HG02981 (cell line): ENCODE results near the gene CLCN7.
"Not testable (repeated sequence)": the region's sequence is repeated elsewhere in the genome, so short reads cannot be mapped to it uniquely, and the experiment has no call there.

Experiments
- ATAC-seq: cut with Tn5 transposase; IDR thresholded peaks from one replicate; pipeline ENCODE4 v1.9.1; 2021; ENCODE audit warnings: mild to moderate bottlenecking, moderate library complexity; ENCODE audit not compliant: unreplicated experiment

The CLCN7 gene

DNA sequence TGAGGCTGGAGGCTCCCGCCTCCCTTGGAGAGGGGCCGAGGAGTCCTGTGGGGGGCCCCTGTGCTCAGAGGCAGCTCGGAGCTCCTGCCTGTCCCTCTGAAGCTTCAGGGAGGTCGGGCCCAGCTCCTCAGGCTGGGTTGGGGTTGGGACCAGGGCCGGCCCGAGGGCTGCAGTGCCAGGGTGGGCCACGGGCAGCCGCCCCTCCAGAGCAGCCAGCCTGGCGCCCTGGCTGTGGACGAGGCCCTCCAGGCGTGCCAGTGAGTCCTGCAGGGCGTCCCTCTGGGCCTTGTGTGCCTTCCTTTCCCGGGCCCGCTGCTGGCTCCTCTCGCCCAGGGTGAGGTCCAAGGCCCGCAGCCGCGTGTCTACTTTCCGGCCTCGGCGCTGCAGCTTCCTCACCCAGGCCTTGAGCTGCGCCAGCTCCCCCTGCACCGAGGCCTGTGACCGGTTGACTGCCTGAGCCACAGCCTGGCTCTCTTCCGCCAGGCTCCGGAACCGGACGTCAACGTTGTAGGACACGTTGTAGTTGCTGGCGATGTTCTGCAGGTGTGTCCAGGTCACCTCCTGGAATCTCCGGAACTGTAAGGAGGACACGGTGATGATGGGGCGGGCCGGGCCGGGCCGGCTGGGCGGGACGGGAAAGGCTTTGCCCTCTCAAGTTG, 12.7 kb upstream of the CLCN7 start:
- ATAC-seq, result no peak

- ATAC-seq, result no peak
Observed at GRCh38 chr16:1486551-1487390, 11.9 kb upstream of the CLCN7 start.

GRCh38 chr16:1485847-1486496, 11.1 kb upstream of the CLCN7 start:
- no peak for ATAC-seq

GRCh38 chr16:1481906-1482835, 7.3 kb upstream of the CLCN7 start:
- ATAC-seq, result no peak

DNA sequence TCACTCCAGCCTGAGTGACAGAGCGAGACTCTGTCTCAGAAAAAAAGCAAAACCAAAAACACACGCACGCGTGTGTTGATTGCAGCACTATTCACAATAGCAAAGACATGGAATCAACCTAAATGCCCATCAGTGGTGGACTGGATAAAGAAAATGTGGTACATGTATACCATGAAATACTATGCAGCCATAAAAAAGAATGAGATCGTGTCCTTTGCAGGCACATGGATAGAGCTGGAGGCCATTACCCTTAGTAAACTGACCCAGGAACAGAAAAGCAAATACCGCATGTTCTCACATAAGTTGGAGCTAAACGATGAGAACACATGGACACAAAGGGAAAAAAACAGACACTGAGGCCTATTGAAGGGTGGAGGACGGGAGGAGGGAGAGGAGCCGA, 4.1 kb upstream of the CLCN7 start:
- ATAC-seq, result not testable (repeated sequence)

DNA sequence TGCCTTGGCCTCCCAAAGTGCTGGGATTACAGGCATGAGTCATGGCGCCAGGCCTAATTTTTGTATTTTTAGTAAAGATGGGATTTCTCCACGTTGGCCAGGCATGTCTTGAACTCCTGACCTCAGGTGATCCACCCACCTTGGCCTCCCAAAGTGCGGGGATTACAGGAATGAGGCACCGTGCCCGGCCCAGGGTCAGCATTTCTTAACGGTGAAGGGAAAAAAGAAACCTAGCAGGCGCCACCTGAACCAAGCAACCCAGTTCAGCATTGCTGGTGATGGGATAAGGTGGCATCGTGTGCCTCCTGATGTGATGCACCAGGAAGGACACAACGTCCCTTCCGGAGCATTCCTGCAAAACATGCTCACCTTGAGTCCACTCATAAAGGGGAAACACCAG, 2.2 kb upstream of the CLCN7 start:
- no peak for ATAC-seq

- peak; percentile 3 for ATAC-seq
Observed at GRCh38 chr16:1475552-1476114, 805 bp upstream of the CLCN7 start.

GRCh38 chr16:1474082-1474795, 589 bp downstream of the CLCN7 start:
- peak; percentile 24 for ATAC-seq

DNA sequence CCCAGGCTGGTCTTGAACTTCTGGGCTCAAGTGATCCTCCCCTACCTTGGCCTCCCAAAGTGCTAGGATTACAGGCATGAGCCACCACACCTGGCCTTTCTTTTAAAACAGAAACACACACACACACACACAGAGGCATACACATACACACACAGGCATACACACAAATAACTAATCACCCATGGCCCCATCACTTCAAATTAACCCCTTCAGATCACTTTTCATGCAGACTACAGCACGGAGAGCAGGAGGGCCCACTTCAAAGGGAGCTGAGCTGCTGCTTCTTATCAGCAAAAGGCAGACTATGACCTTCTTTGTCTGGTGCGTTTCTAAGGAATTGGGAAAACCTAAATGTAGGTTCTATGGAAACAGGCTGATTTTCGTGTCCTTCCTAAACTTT, 1.9 kb downstream of the CLCN7 start:
- ATAC-seq, result no peak

- ATAC-seq, result no peak
Observed at GRCh38 chr16:1471569-1472194, 3.1 kb downstream of the CLCN7 start.

GRCh38 chr16:1470481-1471251, 4.2 kb downstream of the CLCN7 start:
- no peak for ATAC-seq

DNA sequence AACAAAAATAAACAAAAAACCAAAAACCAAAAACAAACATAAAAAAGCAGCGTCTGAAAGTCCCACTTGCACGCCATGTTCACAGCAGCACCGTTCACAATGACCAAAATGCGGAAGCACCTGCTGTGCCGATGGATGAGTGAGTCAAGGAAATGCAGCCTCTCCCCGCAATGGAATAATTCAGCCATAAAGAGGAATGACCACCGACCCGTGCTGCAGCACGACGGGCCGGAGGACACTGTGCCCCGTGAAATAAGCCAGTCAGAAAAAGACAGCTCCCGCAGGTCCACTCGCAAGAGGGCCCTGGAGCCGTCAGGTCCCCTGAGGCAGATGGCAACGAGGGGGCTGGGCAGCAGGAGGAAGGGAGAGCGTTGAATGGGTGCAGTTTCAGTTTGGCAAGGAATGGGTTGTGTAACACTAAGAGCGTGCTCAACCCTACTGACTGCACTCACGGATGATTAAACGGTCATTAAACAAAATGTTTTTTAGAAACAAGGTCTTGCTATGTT, 5.1 kb downstream of the CLCN7 start:
- no peak for ATAC-seq

GRCh38 chr16:1469141-1469540, 5.7 kb downstream of the CLCN7 start:
- ATAC-seq, result not testable (repeated sequence)

GRCh38 chr16:1468426-1468810, 6.4 kb downstream of the CLCN7 start:
- ATAC-seq, result no peak

DNA sequence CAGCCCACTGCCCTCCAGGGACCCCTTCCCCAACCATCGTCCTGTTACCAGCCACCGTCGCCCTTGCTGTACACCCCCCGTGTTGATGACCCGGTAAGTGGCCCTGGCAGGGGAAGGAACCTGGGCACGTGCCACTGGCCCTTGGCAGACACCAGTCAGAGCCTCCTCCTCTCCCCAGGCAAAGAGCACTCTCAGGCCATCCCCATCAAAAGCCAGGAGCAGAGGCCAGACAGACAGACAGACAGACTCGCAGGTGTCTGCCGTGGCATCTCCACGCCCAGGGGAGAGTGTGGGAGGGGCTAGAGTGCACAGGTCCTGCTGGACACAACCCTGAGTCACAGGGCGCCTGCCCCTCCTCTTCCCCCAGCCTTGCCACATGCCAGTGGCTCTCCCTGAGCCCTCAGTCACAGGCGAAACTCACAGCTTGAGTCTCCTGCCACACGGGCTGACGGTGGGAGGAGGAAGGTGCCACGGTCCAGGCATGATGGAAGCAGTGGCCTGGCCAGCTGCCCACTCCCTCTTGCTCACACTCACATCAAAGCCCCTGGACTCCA, 7.8 kb downstream of the CLCN7 start:
- no peak for ATAC-seq

DNA sequence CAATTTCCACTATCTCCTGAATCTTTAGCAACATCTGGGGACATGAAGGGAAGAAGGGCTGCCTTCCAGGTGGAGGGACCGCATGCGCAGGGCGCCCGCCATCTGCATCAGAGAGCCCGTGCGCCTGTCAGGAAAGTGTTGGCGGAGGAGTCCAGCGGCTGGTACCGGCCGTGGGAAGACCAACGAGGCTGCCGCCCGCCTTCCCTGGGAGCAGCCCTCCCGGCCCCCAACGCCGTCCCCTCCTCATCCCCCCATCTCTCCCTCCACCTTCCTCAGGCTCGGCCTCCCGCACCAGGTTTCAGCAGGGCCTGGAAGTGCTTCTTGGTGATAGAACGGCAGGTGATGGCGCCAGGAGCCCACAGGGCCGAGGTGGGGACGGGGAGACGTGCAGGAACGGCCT, 8.8 kb downstream of the CLCN7 start:
- ATAC-seq, result no peak

GRCh38 chr16:1465567-1465915, 9.3 kb downstream of the CLCN7 start:
- ATAC-seq, result no peak

DNA sequence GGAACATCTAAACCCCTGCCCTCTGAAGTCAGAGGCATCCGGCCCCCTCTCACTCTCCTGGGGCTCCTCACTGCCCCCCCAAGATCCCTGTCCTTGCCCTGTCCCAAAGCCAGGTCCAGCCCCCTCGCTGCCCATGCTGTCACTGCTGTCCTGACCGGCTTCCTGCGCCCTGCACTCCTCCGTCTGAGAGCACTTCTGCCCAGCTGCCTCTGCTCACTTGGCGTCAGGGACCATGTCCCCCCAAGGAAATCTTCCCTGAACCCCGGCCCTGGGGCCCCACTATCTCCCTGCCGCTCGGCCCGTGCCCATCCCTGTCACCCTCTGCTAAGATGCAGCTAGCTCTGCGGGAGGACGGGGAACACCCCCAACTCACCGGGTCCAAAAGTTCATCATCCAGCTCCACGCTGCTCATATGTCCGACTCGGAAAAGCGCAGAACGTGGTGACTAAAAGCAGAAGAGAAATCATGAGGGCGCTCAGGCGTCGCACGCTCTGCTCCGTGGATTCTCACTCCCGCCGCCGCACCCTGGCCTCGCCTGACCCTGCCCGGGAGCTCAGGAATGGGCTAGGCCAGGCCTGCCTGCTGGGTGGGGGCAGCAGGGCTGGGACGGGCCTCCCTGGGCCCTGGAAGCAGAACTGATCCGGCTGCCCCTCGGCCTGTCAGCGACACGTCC, 9.8 kb downstream of the CLCN7 start:
- ATAC-seq, result no peak
